KG1 (cell line): ENCODE measurements around the gene KRTAP9-2.
"Not testable (repeated sequence)": the region's sequence is repeated elsewhere in the genome, so short reads cannot be mapped to it uniquely, and the experiment has no call there.

ENCODE experiments used
- DNase-seq: peaks from one replicate; lab custom pipeline; 2025; lab: John Stamatoyannopoulos, UW

KRTAP9-2 gene

GRCh38 chr17:41237116-41237515, 10.7 kb downstream of the KRTAP9-2 start:
- DNase-seq = not testable (repeated sequence)

GRCh38 chr17:41237949-41238437, 11.5 kb downstream of the KRTAP9-2 start, which contains the start of gene KRTAP9-8:
Gene KRTAP9-8 (plus strand): TSS chr17:41237999. CDS start chr17:41238052, 53 bp downstream.
- not testable (repeated sequence) for DNase-seq

GRCh38 chr17:41246995-41247787, 20.7 kb downstream of the KRTAP9-2 start:
- not testable (repeated sequence) for DNase-seq

- not testable (repeated sequence) for DNase-seq
Observed at GRCh38 chr17:41249637-41250240, 23.3 kb downstream of the KRTAP9-2 start, which contains the start of gene KRTAP9-4. Gene KRTAP9-4 (plus strand): TSS chr17:41249687. CDS start chr17:41249721, 34 bp downstream.

GRCh38 chr17:41251261-41251660, 24.8 kb downstream of the KRTAP9-2 start:
- no peak for DNase-seq

- DNase-seq = no peak
Observed at GRCh38 chr17:41254861-41255260, 28.4 kb downstream of the KRTAP9-2 start.

GRCh38 chr17:41255381-41256290, 29.2 kb downstream of the KRTAP9-2 start, which contains the start of gene KRTAP9-9:
Gene KRTAP9-9 (plus strand): TSS chr17:41255384.
- not testable (repeated sequence) for DNase-seq

GRCh38 chr17:41256291-41256685, 29.8 kb downstream of the KRTAP9-2 start:
- no peak for DNase-seq

- DNase-seq = no peak
Observed at GRCh38 chr17:41258406-41258805, 32.0 kb downstream of the KRTAP9-2 start.

GRCh38 chr17:41263212-41263611, 36.8 kb downstream of the KRTAP9-2 start:
- DNase-seq = no peak

GRCh38 chr17:41264599-41264998, 38.2 kb downstream of the KRTAP9-2 start:
- no peak for DNase-seq

- no peak for DNase-seq
Observed at GRCh38 chr17:41265078-41265477, 38.6 kb downstream of the KRTAP9-2 start, which contains the start of gene KRTAP9-6. Gene KRTAP9-6 (plus strand): TSS chr17:41265378. CDS start chr17:41265378, 0 bp downstream.

GRCh38 chr17:41267711-41268110, 41.3 kb downstream of the KRTAP9-2 start:
- DNase-seq = no peak

GRCh38 chr17:41271323-41271722, 44.9 kb downstream of the KRTAP9-2 start:
- not testable (repeated sequence) for DNase-seq

GRCh38 chr17:41271858-41272257, 45.4 kb downstream of the KRTAP9-2 start:
- DNase-seq = no peak

GRCh38 chr17:41275648-41276190, 49.3 kb downstream of the KRTAP9-2 start, which contains the start of gene KRTAP9-7:
Gene KRTAP9-7 (plus strand): TSS chr17:41275698. CDS start chr17:41275698, 0 bp downstream.
- not testable (repeated sequence) for DNase-seq
